GM19035 (cell line): ENCODE results near the gene COTL1.

Source experiments
- ATAC-seq: cut with Tn5 transposase; IDR thresholded peaks from one replicate; pipeline ENCODE4 v1.9.1; 2021; ENCODE audit not compliant: unreplicated experiment

The COTL1 gene

DNA sequence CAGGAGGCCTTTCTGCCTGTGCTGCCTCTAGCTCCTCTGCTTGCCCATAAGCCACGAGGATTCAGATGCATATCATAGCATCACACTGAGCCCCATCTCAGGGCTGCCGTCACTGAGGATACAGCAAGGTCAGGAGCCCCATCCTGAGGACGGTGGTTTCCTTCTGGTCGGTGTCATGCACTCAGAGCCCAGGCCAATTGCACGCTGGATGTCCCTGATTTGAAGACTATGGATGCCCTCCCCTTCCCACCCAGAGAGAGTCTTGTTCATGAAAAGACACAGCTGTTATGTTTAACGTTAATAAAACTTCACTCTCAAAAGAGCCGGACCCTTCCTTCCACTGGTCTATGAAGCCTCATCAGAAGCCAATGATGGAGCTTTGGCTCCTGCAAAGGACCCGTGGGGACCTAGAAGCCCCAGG lies 19.9 kb downstream of the COTL1 start:
- no peak for ATAC-seq

DNA sequence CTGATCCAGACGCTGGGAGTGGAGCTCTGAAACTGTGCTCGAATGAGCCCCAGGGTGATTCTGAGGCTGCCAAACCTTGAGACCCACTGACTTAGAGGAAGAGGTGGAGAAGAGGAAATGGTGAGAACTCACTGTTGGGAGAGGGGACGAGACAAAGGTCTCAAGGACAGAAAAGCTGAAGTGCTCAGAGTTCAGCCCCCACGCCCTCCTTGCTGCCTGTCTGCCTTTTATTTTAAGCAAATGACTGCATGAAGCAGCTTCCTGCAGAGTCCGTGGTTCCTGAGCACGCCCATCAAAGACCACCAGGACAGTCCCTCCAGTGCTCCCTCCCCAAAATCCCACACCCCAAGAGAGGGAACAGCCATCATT lies 20.4 kb downstream of the COTL1 start:
- ATAC-seq, result no peak

DNA sequence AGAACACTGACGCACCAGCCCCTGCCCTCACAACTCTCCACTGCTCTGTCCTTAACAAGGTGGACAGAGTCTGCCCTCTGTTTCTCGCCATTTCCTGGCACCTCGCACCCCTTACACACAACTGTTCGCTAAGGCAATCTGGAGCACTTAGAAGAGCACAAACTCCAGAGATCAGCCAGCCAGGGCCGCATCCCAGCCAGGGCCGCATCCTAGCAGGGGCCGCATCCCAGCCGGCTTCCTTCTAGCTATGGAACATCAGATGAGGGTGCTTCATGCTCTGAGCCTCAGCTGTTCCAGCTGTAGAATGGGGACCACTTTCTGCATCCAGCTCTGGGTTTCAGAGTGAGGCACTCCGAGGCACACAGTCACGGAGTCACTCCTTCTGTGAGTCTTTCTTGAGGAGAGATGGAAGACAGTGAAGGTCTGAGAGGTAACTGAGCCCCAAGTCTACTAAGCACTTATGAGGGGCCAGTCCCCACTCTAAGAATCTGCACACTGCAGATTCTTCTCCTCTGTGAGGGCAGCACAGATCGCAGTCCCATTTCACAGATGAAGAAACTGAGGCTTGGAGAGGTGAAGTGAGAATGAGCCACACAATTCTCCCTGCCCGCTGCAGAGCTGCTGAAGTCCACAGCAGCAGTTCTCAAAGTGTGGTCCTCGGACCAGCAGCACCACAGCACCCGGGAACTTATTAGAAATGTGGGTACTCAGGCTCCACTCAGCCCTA lies 20.9 kb downstream of the COTL1 start:
- no peak for ATAC-seq

DNA sequence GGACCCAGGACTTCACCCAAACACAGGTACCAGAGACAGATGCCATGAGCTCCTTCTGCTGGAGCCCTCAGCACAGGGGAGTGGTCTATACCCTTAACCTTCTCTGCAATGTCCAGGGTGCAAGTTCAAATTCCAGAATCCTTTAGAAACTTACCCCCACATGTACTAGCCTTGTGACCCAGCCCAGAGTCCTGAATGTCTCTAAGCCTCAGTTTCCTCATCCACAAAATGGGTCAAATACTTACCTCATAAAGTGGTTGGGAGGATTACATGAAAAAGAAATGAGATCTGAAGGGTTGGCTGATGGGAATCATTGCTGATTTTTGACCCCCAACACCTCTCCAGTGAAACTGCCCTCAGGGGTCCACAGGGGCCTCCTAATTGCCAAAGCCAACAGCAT lies 21.7 kb downstream of the COTL1 start:
- no peak for ATAC-seq

DNA sequence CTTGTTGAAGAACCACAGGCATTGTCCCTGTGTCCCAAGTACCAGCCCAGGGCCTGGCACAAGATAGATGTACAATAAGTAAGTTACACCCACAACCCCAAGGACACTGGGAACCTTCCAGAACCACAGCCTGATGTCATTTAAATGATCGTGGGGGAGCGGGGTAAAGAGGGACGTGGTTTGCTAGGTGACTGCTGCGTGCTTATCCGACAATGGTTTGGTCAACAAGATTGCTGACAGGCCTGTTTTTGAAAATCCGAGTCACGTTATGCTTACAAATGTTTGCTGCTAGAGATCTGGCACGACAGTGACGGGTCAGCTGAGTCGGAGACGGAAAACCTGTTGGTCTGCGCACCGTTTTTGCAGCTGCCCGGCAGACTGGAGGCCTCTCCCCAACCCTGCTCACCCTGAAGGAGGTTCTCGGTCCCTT lies 22.8 kb downstream of the COTL1 start:
- ATAC-seq, result no peak

DNA sequence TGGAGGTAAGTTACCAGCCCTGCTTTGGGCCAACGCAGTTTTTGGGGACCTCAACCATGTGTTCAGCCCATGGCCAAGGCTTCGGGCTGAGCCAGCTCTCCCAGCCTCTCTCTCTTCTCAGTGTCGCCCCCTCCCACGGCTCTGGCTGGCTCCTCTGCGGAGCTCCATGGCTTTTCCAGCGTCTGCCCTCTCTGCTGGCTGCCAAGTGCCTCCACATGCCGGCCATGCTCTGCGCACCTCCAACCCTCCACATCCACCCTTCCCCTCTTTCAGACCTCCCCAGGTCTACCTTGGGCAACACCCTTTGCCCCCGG lies 23.2 kb downstream of the COTL1 start:
- ATAC-seq, result peak; percentile 6

DNA sequence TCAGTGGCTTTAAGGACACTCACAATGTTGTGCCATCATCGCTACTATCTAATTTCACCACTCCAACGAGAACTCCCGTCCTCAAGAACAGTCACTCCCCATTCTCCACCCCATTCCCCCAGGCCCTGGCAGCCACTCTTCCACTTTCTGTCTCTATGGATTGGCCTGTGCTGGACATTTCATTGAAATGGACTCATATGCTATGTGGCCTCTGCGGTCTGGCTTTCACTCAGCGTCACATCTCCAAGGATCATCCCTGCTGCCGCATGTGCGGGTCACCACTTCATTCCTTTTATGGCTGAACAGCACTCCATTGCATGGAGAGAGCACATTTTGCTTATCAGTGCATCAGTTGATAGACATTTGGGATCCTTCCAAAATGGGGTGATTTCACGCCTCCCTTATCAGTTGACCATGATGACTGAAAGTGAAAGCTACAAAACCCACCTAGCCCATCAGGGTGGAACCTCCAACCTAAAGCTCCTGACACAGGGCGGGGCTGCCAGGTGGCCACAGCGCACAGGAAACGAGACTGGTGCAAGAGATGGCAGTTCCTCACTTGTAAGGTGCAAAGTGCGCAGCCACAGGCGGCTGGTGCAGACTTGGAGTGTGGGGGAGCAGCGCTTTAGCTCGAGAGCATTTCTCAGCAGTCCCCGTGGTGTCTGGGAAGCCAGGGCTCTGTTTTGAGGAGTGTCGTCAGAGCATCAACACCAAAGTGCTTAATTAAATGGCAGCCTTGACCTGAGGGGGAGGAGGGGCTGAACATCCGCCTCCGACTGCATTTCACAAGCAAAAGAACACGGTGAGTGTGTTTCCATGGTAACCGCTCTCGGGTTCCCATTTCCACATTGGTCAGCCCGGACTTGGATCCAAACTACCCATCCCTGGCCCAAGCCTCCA lies 23.8 kb downstream of the COTL1 start:
- ATAC-seq, result peak; percentile 92

DNA sequence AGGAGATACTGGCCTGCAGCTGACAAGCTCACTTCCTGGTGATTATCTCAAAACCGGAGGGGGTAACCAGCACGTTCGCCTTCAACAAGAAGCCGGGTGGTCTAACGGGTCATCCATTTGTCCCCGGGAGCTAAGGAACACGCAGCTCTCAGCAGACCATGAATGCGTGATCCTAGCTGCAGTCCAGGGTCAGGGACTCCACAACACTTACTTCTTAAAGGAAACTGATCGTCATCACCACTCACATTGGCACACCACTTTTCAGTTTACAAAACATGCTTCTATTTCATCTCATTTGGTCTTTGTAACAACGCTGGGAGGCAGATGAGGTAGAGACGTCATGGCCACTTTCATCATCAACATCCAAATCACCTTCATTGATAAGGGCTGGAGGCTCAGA lies 25.2 kb downstream of the COTL1 start:
- ATAC-seq, result no peak

DNA sequence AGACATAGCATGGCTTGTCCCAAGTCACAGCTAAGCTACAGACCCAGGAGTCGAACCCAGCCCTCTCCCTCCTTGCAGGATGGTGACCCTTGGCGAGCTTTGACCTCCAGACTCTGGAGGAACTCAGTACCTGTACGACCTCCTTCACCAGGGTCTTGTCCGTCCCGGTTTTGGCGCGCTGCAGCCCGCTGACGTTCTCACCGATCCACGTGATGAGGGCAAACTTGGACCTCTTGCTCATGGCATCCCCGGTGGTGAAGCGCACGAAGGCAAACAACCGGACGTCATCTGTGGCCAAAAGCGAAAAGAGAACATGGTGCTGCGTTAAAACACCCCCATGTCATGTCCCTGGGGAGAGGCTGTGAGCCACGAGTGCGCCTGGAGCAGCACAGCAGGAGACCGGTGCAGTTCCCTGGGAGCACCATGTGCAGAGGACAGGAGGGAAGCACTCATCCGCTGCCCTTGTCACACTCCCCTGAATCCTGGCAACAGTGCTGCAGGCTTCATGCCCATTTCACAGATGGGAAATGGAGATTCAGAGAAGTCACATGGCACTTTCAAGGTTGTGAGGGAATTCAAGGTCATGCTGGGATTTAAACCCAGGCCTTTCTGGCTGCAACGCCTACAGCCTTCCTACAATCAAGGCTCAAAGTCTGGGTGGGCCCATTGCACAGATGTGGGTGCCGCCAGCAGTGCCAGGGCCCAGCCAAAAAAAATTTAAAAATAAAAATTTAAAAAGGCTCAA lies 27.7 kb downstream of the COTL1 start:
- ATAC-seq, result no peak

DNA sequence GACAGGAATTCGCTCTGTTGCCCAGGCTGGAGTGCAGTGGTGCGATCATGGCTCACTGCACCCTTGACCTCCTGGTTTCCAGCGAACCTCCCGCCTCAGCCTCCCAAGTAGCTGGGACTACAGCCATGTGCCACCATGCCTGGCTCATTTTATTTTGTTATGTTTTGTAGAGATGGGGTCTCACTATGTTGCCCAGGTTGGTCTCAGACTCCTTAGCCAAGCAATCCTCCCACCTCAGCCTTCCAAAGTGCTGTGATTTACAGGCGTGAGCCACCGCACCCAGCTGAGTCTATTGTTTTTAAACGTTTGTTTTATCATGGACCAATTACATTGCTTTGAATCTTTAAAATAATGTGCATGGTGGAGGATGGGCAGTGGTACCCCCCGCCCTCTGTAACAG lies 28.9 kb downstream of the COTL1 start:
- no peak for ATAC-seq

DNA sequence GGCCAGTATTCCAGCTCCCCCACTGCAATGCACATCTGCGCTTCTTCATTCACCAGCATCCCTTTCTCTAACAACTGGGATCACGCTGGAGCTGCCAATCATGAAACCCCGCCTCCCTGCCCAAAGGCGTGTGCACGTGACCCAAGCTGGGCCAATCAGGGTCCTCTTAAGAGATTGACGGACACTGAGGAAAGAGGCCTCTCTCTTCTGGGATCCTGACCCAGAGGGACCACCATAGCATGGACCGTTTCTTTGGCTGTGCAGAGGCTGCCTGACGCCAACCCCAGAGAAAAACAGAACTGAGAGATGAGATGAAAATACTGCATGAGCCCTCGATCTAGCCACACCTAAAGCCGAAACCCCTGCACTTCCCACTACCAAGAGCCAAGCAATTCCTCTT lies 32.0 kb downstream of the COTL1 start:
- peak; percentile 56 for ATAC-seq

DNA sequence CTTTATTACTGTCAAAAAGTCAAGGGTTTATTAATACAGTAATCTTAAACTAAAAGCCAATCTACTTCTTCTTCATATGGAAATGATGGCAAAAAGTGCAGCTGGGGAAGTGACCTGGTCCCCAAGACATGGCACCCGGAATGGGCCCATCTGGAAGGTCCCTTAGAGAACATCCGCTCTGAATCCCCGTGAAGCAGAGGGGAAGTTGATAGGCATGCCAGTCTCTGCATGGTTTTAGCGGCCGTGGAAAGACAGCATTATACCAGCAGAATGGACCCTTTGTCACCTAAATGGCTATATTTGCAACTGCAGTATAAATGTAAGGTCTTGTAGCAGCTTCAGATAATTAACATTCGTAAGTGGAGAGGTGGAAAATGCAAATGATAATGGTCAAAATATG lies 32.4 kb downstream of the COTL1 start:
- ATAC-seq, result peak; percentile 13

DNA sequence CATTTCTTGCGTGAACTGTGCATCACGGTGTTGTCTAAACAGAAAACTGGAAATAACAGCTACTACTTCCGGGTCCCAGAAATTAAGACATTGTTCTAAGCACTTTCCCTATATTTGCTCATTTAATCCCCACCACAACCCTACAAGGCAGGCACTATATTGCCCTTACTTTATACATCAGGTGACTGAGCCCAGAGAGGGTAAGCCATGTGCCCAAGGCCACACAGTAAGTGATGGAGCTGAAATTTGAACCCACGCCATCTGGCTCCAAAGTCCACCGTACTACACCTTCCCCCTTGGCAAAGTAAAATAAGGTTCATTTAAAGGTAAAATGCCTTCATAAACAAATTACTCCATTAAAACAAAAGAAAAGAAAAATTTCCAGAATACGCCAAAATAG lies 33.2 kb downstream of the COTL1 start:
- ATAC-seq, result no peak

DNA sequence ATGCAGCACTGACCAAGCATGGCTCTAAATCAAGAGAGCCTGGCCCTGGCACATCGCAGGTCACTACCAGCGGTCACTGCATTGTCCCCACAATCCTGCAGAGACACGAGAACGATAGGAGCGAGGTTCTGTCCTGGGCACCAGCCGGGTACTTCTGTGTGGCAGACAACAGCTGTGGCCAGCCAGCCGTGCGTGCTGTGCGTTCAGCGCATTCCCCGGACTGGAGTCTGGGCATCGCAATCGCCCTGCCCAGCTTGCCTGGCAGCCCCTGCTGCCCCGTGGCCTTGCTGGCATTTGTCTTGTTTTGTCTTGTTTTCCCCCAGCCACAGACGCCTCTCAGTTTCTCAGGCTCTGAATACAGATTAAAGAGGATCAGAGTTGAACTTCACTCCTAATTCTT lies 33.9 kb downstream of the COTL1 start:
- no peak for ATAC-seq

DNA sequence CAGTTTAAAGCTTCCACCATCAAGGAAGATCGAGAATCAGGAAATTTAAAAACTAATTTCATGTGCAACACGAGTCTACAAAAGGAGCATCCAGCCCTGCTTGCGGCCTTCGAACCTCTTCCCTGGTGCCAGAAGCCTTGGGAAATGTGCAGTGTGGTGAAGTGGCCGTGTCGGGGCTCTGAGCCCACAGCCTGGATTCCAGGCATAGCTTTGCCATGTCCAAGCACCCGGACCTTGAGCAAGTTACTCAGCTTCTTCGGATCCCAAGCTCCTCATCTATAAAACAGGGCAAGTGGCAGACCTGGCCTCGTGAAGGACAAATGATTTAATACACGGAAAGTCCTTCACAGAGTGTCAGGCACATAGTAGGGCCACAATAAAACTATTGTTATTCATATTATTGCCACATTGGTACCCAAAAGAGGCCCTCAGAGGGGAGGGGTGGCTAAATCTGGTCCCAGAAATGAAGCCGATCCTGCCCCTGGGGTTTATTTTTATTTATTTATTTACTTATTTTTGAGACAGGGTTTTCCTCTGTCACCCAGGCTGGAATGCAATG lies 34.8 kb downstream of the COTL1 start:
- ATAC-seq, result no peak

DNA sequence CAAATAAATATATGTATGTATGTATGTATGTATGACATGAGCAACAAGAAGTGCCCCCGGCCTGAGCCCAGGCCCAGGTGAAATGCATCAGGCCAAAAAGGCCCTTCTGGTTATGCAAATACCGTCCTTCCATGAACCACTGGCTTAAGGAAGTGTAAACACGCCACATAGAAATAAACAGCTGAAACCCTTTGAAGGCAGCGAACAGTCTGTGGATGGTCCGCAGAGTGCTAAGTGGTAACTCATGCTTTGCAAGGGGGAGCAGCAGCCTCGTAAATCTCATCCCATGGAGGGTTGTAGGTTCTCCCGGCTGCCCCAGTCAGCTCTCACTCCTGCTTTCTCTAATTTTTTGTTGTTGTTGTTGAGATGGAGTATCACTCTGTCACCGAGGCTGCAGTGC lies 36.7 kb downstream of the COTL1 start:
- no peak for ATAC-seq

DNA sequence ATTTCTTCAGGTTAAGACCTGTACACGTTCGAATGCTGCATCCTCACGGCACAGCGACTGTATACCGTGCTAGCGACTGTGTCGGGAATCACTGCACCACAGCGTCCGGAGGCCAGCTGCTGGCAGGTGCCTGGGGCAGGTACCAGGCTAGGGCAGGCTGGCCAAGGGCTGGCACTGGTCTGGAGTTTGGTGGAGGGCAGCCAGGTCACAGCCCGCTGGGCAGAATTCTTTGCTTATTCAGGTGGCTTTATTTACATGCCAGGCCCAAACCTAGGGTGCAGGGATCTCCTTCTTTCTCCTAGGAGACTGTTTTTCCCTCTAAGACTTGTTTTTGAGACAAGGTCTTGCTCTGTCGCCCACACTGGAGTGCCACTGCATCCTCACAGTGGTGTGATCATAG lies 37.9 kb downstream of the COTL1 start:
- ATAC-seq, result no peak

DNA sequence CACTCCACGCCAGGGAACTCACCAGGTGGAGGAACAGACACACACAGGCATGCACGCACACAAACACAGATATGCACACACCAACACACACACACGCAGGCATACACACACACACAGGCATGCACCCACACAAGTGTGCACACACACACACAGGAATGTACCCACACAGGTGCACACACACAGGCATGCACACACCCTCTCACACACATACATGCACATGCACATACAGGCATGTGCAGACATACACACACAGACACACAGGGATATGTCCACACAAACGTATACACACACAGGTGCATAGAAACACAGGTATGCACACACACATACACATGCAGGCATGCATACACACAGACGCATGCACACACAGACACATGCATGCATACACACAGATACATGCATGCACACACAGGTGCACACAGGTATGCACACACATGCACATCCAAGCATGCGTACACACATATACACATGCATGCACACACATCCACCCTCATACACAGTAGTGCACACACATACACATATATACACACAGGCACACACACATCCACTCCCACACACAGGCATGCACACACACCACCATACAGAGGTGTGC lies 39.2 kb downstream of the COTL1 start:
- ATAC-seq, result no peak

DNA sequence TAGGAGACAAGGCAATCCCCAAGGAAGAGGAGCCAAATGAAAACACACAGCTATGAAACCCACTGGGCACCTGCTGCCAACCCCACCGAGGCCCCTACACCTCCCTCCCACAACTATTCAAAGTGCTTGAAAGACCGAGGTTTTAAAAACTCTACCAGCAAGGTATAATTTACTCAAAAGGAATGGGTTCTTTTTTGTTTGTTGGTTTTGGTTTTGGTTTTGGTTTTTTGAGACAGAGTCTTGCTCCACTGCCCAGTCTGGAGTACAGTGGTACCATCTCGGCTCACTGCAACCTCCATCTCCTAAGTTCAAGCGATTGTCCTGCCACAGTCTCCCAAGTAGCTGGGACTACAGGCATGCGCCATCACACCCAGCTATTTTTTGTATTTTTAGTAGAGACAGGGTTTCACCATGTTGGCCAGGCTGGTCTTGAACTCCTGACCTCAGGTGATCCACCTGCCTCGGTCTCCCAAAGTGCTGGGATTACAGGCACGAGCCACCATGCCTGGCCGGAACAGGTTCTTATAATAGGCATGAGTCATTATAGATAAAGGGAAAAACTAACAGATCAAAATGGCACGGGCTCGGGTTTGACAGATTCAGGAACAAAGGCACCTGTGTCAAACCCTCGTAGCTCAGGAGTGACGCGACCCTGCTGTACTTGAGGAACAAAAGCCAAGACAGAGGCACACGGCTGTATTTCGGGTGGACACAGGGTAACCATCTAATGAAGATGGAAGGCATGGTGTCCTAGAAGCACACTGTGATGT lies 40.7 kb downstream of the COTL1 start:
- no peak for ATAC-seq

DNA sequence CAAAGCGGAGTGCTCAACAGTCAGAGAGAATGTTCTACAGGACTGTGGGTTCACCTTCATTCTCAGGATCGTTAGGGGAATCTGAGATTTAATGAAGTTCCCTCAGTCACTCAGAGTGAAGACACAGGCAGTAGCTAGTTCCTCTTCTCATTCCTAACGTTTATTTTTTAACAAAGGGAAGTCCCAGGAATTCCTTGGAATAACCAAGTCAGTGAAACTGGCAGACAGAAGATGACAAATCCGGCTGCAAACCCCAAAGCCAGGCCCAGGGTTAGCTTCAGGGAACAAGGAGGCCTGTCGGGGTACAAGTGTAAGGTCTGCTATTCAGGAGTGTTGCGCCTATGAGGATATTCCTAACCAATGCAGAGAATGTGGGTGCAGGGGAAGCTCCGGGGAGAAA lies 42.0 kb downstream of the COTL1 start:
- no peak for ATAC-seq
